Lower leg skin (tissue), 3 donors: ENCODE data around the gene RTN4RL1.

ENCODE experiments used
- CTCF ChIP-seq, 3 donors: fragments of 450-650 bp; IDR thresholded peaks; one replicate each; pipeline ENCODE4 v1.5.1; 2016; ENCODE audit warnings: antibody characterized with exemption in 3 of 3, mild to moderate bottlenecking in 3 of 3, moderate library complexity in 2 of 3
- POLR2A ChIP-seq, 2 donors: fragments of 450-650 bp; IDR thresholded peaks; one replicate each; pipeline ENCODE4 v1.6.1; 2016 to 2017; ENCODE audit warnings: antibody characterized with exemption in 2 of 2, mild to moderate bottlenecking in 1 of 2, moderate library complexity in 1 of 2

DNA sequence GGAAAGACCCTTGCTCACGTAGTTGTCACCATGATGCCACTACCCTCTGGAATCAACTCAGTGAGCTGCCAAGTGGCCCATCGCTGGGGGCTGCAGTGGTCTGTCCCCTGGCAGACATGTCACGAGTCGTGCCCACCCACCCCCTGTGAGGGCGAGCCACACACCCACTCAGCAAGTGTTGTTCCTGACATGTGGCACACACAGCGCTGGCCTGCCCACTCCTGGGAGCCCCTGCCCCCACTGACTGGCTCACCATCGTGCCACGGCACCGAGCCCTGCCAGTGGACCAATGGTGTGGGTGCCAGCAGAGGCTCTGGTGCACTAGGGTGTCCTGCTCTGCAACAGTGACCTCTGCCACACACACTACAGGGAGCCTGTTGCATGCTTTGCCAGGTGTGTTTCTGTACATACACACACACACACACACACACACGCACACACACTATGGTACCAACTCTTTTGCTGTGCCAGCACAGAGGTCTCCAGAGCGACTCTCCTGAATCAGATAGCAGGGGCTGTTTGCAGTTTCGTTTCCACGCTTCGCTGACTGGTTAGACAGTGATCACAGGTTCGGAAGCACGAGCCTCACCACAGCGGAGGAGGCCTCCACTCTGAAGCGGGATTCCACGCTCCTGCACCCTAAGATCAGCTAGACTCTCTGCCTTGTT lies 7.7 kb downstream of the RTN4RL1 start:
- TF ChIP-seq CTCF (IDR thresholded peaks at IDR 0.05) = no peak
- TF ChIP-seq POLR2A (IDR thresholded peaks at IDR 0.05) = no peak
